ENCODE measurements around the gene EVA1C.
"Not testable (repeated sequence)": the region's sequence is repeated elsewhere in the genome, so short reads cannot be mapped to it uniquely, and the experiment has no call there.

Gene EVA1C

DNA sequence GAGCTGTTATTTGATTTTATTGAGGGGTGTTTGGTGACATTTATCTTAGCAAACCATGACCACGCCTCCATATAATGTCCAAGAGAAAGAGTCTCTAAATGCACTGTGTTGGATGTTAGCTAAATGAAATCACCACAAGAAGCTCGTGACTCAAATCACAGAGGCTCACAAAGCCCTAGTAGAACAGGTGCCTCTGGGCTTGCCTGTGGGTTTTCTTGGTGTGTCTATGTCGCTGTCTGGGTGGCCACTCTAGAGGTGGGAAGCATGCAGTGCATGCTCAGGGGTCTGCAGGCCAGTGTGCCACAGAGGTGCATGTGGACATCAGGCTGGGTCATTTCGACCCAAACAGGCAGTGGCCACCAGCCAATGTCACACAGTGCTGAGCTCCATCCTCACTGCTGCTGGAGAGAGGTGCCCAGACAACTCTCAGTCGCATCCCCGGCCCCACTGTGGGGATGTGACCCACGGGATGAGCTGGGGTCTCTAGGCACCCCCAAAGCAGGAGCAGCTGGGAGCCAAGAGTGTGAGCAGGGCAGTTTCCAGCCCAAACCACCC lies 94.0 kb downstream of the EVA1C start:
- not testable (repeated sequence) for DNase-seq

DNA sequence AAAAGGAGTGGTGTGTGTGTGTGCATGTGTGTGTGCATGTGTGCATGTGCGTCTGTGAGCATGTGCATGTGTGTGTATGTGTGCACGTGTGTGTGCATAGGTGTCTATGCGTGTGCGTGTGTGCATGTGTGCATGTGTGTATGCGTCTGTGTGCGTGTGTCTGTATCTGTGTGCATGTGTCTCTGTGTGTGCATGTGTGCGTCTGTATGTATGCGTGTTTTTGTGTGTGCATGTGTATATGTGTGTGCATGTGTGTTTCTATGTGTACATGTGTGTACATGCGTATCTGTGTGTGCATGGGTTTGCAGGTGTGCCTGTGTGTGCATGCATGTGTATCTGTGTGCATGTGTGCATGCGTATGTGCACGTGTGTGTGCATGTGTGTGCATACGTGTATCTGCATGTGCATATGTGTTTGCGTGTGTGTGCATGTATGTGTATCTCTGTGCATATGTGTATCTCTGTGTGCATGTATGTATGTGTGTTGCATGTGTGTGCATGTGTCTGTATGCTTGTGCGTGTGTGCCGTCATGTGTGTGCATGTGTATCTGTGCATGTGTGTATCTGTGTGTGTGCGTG lies 94.9 kb downstream of the EVA1C start:
- DNase-seq = no peak

DNA sequence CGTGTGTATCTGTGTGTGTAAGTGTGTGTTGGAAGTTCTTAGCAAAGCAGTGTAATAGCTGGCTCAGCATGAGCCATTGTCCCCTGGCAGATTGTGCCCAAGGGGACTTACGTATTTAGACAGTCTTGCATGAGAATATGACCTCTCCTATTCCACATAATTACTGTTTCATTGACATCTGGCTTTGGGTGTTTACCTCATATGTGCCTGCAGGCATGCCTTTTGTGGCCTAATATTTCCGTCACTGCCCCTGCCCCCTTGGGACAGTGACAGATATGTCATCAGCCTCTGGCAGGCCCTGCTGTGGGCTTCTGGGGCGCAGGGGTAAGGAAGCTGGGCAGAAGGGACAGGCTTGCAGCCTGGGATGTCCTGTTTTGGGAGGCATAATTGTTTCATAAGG lies 95.5 kb downstream of the EVA1C start:
- DNase-seq = not testable (repeated sequence)

DNA sequence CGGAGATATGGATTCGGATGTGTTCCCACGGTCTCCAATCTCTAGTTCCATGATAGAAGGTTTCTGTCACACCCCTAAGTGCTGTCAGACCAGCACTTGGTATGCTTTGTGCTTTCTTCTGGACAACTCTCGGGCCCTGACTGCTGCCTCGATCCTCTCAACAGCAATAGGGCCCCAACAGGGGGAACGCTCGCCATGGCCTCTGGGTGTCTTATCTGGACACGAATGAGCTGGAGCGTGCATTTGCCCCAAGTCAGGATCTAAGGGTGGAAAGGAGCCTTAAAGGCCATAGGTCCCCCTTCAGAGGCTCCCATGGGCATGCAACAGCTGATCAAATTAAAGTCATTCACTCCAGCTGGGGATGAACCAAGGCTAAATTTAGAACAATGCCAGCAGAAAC lies 96.1 kb downstream of the EVA1C start:
- DNase-seq = no peak

DNA sequence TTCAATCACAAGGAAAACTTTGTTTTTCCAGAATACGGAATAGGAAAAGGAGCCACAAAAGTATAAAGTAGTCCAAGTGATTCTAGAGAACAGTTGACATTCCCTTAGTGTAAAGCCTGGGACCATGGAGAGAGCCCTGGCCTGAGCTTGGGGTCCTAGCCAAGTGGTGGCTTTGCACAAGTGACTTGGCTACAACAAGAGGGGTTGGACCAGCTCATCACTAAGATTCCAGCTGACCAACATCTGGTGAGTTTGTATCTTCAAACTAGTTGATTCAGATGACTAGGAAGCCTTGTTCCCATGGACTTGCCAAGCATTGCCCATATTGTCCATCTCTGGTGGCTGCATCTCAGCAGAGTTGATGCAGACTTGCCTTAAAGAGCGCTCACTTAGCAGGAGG lies 96.5 kb downstream of the EVA1C start:
- DNase-seq = not testable (repeated sequence)

DNA sequence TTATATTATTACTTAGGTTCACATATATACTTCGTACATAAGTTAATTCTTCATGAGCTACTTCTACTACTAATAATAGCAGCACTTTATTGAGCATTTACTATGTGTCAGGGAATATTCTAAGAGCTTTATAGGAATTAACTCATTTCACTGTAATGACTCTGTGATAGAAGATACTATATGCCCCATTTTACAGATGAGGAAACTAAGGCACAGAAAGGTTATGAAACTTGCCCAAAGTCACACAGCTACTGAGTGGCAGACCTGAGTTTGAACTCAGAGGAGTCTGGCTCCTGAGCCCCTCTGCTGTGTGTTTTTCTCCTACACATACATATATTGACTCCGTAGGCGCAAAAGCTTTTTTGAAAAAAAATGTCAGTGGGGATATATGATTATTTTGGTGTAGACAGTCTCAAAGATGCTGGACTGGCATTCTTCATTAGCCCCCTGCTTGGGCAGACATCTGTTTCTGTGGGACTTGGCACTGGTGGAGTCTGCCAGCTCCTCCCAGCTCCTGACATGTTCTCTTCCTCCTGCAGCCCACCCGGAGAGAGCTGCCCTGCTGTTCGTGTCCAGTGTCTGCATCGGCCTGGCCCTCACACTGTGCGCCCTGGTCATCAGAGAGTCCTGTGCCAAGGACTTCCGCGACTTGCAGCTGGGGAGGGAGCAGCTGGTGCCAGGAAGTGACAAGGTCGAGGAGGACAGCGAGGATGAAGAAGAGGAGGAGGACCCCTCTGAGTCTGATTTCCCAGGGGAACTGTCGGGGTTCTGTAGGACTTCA lies 102.0 kb downstream of the EVA1C start:
- DNase-seq = no peak

DNA sequence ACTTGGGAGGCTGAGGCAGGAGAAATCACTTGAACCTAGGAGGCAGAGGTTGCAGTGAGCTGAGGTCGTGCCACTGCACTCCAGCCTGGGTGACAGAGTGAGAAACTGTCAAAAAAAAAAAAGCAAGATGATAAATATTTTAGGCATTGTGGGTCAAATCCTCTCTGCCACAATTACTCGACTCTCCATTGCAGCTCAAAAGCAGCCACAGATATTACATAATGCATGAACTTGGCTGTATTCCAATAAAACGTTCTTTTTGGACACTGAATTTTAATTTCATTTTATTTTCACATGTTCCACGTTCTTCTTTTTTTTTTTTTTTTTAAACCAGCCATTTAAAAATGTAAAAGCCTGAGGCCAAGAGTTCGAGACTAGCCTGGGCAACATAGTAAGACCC lies 103.4 kb downstream of the EVA1C start:
- no peak for DNase-seq

DNA sequence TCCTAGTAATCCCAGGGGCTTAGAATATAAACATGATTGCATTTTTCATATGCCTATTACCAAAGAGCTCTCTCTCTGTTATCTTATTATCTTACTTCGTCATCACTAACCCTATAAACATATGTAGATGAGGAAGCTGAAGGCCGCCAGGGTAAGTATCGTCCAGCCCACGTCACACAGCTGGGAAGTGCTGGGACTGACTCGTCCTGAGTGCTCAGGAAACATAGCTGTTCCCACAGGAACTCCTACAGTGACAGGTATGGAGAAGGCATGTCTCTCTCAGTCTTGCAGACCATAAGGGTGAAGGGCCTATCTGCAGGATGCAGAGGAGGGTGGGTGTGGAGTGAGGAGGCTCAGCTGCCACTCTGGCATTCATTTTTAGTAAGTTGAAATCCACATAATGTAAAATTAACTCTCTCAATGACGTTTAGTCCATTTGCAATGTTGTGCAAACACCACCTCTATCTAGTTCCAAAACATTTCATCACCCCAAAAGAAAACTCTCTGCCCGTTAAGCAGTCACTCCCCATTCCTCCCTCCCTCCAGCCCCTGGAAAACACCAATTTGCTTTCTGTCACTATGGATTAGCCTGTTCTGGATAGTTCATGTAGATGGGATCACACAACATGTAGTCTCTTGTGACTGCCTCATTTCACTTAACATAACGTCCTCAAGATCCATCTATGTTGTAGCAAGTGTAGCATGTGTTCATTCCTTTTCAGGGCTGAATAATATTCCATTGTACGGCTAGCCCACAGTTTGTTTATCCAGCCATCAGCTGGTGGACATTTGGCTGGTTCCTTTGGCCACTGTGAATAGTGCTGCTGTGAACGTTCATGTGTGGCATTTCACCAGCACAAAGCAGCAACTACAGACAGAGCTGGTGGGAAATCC lies 104.5 kb downstream of the EVA1C start:
- no peak for DNase-seq

DNA sequence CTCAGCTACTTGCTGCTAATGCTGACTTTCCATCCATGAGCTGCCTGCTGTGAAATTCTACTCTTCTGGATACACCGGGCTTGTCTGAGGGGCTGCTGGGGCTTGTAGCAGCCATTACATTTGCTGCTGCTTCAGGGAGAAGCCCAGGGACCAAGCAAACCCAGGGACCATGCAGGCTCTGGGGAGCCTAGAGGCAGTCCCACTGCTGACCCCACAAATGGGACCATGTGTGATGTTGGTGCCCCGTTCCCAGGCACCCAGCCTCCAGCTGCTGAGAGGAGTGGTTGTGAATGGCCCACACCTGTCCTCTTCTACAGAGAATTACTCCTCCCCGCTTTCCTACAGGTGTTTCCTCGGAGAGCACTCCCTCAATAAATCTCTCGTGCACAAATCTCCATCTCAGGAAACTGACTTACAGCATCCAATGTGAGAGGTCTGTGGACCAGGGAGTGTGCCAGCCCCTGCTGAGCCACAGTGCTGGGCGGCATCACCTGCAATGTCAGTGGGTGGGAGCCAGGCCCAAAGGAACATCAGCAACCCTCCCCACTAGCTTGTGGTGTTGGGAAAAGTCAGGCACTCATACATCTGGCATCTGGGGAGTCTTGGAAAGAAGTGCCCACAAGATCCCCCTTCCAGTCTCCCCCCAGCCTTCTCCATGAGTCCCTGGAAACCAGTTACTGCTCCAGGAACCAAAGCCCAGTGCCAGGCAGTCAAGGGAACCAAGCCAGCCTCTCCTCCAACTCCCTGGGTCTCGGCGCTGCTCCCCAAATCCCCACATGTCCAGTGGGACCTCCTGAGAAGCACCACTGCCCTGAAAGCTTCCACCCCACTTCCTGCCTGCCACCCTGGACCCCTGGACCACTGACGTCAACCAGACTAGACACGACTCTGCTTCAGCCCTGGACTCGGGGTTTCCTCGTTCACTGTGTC lies 107.7 kb downstream of the EVA1C start:
- no peak for DNase-seq

DNA sequence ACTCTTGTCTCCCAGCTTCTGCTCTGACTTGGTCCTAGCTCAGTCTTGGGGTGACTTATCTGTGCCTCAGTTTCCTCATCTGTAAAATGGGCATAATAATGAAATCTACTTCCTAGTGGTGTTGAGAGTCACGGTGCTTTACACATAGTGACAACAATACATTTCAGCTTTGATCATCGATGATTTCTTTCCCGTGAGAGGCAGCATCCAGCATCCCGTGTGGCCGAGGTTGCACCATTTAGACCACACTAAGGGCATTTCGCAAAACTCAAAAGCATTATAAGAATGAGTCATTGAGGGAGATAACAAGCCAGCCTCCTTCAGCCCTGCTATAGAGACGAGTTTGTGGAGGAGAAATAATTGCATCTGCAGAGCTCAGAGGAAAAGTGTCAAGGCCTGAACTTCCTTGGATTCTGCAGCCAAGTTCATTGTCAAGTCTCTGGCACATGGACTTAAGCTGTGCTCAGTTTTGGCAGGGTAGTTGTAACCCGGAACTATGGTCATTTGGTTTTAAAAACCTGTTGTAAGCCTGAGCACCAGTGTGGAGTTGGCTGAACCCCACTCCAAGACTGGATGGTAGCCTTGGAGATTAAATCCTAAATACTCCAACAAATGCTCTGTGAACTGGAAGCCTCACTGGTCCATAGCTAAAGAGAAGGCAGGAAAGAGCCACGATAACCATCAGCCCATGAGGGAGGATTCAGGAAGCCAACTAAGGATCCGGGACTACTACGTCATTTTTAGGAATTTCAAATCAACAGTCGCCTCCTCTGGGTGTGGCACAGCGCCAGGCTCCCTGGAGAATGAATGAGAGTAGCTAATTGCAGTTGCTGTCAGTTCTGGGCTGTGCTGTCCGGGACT lies 108.6 kb downstream of the EVA1C start:
- no peak for DNase-seq

DNA sequence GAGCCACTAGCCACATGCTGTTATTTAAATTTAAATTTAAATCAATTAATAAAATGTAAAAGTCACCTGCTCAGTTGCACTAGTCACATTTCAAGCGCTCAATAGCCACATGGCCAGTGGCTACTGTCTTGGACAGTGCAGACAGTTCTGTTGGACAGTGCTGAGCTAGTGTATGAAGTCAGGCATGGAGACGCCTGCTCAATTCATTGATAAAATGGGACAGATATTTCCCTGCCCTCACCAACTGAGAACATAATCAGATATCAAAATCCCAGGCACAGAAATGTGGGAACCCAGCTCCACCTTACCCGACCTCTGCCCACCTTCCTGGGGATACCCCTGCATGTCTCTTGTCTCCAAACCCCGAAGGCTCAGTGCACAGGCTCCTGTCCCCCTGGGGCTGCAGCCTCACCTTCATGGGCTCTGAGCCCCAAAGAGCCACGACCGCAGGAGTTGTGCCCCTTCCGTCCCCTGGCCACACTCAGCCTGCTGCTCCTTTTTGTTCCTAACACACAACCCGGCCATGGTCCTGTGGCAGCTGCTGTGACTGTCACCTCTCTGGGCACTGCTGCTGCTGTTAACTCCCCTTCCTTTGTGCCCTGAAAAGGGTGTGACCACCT lies 109.3 kb downstream of the EVA1C start:
- DNase-seq = no peak

DNA sequence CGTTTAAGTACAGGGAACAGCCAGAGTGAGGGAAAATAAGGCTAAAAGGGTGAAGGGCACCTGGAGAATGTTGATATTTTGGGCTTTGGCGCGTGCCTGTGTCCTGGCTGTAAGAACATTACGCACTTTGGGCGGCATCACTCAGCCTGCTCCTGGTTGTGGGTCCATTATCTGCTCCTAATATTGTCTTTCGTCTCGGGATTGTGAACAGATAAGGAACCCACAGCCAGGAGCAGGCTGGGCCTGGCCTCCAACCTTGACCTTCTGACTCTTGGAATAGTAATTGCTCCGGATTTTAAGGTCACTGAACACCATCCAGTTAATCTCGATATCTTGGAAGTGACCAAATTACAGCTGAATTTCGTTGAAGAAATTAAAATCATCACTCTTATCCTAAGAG lies 111.0 kb downstream of the EVA1C start:
- DNase-seq = no peak

DNA sequence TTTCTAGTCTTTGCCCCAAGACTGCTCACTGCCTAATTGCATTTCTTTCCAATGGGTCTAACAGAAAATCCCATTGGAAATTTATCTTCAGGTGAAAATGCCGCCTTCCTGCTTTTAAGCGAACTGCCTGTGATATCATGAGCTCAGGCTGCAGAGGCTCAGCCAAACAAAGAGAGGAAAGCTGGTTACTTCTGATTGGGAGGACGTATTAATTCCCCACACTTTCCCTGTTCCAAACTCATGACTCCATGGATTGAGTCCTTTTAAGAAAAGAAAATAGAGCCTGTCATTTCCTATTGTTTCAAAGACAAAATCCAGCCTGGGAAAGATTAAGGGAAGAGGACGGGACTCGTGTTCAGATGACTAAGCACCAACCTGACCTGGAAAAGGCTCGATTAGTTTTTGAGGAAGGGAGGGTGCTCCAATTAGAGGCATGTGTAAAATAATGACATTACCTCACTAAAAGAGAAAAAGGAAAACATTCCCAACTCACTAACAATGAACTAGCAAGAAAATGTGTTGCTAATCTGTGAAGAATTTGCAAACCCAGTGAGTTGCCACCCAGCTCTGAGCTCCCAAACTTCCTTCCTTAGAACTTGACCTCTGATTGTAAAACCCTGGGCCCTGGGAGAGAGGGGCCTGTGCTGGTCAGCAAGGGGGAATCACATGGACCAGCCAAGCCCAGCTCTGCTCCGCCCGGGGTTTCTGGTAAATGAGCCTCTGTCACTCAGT lies 111.6 kb downstream of the EVA1C start:
- DNase-seq = no peak

DNA sequence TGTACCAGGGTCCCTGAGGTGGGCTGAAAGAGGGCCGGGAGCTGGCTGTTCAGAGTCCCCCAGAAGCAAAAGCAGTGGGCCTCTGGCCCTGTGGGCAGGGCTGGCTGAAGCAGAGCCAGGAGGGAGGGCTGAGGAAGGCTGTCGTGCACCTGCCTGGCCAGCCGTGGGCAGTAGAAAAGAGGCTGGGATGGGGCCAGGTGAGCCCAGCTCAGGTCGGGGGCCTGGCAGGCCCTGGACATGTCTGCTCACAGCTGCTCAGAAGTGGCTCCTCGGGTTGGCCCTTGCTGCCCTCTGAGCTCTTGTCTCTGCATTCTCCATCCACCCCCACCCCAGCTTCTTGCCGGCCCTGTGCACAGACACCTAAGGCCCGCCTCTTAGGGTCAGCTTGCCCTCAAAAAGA lies 112.8 kb downstream of the EVA1C start:
- no peak for DNase-seq

DNA sequence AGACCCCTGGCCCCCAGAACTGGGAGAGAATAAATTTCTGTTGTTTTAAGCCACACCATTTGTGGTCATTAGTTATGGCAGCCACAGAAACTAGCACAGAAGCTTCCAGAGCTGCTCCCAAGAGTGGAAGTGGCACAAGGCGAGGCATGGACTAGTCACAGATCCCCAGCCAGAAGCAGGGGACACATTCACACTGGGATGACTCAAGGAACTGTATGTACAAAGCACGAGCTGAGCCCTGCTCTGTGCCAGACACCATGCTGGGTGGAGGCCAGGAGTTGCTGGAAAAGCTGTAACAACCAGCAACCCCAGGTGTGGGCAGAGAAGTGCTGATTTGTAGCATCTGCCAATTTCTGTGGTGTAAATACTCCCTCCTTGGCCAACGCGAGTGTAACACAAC lies 117.2 kb downstream of the EVA1C start:
- no peak for DNase-seq

DNA sequence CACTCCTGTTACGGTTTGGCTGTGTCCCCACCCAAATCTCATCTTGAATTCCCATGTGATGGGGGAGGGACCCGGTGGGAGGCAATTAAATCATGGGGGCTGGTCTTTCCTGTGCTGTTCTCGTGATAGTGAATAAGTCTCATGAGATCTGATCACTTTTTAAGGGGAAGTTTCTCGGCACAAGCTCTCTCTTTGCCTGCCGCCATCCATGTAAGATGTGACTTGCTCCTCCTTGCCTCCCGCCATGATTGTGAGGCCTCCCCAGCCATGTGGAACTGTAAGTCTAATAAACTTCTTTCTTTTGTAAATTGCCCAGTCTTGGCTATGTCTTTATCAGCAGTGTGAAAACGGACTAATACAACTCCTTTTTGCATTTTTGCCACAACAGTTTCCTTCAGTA lies 118.3 kb downstream of the EVA1C start:
- DNase-seq = not testable (repeated sequence)

DNA sequence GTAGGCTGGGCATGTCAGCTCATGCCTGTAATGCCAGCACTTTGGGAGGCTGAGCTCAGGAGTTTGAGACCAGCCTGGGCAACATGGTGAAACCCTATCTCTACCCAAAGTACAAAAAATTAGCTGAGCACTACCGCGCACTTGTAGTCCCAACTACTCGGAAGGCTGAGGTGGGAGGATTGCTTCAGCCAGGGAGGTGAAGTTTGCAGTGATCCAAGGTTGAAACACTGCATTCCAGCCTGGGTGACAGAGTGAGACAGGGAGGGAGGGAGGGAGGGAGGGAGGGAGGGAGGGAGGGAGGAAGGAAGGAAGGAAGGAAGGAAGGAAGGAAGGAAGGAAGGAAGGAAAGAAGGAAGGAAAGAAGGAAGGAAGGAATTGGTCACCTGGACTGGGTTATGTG lies 119.1 kb downstream of the EVA1C start:
- not testable (repeated sequence) for DNase-seq

DNA sequence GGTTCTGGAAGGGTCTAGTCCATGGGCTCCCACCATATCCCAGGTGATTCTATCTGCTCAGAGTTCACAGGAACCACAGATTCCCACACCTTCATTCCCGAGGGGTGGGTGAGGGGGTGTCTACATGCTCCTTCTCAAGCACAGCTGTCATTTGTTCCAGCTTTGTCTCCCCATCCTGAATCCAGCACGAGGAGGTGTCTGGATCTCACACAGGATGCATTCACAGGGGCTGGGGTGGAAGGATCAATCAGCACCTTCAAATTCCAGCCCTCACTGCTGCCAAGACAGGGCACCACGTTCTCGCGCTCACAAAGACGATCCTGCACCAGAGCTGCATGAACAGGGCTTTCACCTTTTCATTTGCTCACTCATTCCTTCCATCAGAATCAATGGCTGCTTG lies 120.1 kb downstream of the EVA1C start:
- DNase-seq = no peak

DNA sequence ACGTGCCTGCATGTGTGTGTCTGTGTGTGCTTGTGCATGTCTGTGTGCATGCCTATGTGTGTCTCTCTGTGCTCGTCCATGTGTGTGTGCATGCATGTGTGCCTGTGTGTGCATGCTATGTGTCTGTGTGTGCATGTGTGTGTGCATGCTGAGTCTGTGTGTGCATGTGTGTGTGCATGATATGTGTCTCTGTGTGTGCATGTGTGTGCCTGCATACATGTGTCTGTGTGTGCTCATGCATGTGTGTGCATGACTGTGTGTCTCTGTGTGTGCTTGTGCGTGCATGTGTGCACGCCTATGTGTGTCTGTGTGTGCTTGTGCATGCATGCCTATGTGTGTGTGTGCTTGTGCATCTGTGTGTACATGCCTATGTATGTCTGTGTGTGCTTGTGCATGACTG lies 120.5 kb downstream of the EVA1C start:
- no peak for DNase-seq

DNA sequence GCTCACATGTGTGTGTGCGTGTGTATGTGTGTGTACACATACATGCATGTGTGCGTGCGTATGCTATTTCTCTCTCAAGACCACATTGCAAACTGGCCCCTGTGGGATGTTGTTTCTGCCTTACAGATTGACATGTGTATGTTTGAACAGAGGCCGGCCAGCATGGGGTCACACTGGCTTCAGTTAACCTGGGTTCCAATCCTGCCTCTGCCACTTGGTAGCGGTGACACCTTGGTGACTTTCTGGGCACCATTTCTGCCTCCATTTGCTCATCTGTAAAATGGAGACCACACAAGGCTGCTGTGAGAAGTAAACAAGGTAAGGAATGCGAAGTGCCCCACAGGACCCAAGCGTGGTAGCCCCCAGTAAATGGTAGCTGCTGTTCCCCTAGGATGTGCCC lies 121.1 kb downstream of the EVA1C start:
- DNase-seq = no peak
